Measurements from ENCODE around the gene EIF4G1. TPM values are rescaled to one million over a fixed set of nuclear protein-coding genes. Genes with fewer than 3 reads are reported as not detected.

Gene EIF4G1
- total RNA-seq, 1 donor from 2014 or later, result 529 TPM

DNA sequence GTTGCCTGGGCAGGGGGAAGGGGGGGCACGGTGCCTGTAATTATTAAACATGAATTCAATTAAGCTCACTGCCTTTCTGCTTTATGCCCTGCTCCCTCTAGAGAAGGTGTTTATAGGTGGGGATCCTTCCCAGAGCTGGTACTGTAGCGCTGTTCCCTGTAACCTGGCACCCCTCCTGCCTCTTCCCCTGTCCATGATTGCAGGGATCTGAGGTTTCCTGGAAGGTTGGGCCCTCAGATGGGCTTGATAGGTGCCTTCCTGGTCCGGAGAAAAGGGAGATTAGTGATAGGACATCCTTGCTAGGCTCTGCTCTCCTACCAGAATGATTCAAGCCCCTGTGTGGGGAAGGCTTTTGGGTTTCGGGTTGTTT, 20.9 kb downstream of the EIF4G1 start:
- peaks cover 5% of the 10 kb centered on the region for H3K27me3 Mint-ChIP-seq (ENCODE audit: low read depth)
- TF ChIP-seq, protein P1, sequence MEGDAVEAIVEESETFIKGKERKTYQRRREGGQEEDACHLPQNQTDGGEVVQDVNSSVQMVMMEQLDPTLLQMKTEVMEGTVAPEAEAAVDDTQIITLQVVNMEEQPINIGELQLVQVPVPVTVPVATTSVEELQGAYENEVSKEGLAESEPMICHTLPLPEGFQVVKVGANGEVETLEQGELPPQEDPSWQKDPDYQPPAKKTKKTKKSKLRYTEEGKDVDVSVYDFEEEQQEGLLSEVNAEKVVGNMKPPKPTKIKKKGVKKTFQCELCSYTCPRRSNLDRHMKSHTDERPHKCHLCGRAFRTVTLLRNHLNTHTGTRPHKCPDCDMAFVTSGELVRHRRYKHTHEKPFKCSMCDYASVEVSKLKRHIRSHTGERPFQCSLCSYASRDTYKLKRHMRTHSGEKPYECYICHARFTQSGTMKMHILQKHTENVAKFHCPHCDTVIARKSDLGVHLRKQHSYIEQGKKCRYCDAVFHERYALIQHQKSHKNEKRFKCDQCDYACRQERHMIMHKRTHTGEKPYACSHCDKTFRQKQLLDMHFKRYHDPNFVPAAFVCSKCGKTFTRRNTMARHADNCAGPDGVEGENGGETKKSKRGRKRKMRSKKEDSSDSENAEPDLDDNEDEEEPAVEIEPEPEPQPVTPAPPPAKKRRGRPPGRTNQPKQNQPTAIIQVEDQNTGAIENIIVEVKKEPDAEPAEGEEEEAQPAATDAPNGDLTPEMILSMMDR (conservative IDR thresholded peaks at IDR 0.05), result no peak
- H3K27ac Mint-ChIP-seq (ENCODE audit: unreplicated experiment), result peak overlapping the region; percentile 94
- H3K36me3 Mint-ChIP-seq (ENCODE audit: low read depth), result peaks cover 9% of the 10 kb centered on the region
- H3K9me3 Mint-ChIP-seq, result no peaks in the 10 kb centered on the region
- no peak for DNase-seq (ENCODE audit: low read depth, low spot score)
- H3K4me1 Mint-ChIP-seq, result peaks cover 32% of the 10 kb centered on the region
- H3K4me3 Mint-ChIP-seq, result peak overlapping the region; percentile 87

DNA sequence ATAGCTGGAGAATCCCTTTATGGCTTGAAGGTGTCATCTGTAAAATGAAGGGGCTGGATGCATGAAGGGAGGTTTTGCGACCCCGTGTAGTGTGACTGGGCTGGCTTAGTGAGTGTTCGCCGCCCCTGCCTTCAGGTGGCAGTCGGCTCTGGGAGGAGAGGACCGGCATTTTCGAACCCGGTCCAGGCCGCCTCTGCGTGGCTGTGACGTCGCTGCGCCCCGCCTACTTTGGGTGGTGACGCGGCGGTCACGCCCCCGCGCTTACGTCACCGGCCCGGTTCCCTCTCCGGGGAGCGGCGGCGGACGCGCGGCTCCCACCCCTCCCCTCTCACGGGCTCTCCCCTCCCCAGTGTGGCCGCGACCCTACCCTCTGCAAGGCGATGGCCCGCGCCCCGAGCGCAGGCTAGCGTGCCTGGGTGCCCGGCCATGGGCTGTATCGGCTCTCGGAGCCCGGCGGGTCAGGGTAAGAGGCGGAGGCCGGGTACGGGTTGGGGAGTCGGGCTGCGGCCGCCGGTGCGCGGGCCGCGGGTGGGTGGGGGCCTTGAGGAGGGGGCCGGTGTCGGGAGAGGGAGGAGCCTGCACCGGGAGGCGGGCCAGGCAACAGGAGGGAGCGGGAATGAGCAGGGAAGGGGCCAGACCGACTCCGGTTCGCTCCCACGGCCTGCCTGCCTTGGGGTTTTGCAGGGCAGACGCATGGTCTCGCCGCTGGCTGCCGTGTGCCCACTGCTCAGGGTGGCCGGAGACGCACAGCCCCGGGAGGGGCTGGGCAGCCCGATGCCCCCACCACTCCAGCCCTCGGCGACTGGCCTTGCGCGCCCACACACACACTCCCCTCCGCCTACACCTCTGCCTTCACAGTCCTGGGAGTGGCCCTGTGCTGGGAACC, 21.5 kb downstream of the EIF4G1 start:
- H3K27me3 Mint-ChIP-seq (ENCODE audit: low read depth), result peaks cover 5% of the 10 kb centered on the region
- peaks cover 36% of the 10 kb centered on the region for H3K4me1 Mint-ChIP-seq
- H3K4me3 Mint-ChIP-seq, result peak overlapping the region; percentile 92
- peak overlapping the region; percentile 94 for H3K27ac Mint-ChIP-seq (ENCODE audit: unreplicated experiment)
- TF ChIP-seq, protein P1 (conservative IDR thresholded peaks at IDR 0.05), result no peak
- peaks cover 10% of the 10 kb centered on the region for H3K36me3 Mint-ChIP-seq (ENCODE audit: low read depth)
- no peaks in the 10 kb centered on the region for H3K9me3 Mint-ChIP-seq
- peak; percentile 82 for DNase-seq (ENCODE audit: low read depth, low spot score)

DNA sequence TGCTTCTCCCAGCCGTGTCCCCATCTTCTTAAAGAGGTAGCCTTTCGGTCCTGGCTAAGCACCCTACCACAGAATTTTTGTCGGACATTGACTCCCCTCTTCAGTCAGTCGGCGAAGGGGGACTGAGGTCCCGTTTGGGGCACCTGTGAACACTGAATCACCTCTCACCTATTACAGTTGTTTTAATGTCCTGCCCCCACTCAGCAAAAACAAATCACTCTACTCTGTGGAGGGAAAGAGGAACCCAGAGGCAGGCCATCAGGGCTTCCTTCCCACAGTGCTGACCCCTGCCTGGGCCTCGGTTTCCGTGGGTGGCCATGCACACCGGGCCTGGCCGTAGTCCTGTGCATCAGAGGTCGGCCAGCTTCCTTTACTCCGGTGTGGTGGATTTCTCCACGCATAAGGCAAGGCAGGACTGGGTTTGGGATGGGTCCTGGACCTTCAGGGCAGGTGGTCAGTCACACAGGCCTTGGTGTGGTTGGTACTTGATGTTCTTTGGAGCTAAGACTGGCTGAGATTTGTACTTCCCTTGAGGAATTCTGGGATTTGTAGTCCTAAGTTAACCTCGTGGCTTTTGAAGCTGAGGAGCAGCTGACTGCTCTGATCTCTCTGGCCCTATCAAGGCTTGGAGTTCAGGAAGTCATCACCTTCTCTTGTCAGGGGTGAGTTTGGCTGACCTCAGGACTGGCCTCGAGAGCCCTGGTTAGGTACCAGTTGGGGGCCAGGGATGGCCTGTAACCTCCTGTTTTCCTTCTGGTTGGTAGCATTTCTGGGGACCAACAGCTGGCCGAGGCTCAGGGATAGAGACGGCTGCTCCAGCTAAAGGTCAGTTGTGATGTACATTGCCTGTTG, 22.4 kb downstream of the EIF4G1 start:
- TF ChIP-seq, protein P1 (conservative IDR thresholded peaks at IDR 0.05), result no peak
- DNase-seq (ENCODE audit: low read depth, low spot score), result no peak
- H3K4me3 Mint-ChIP-seq, result peak overlapping the region; percentile 92
- peaks cover 7% of the 10 kb centered on the region for H3K36me3 Mint-ChIP-seq (ENCODE audit: low read depth)
- H3K4me1 Mint-ChIP-seq, result peaks cover 42% of the 10 kb centered on the region
- no peaks in the 10 kb centered on the region for H3K9me3 Mint-ChIP-seq
- H3K27me3 Mint-ChIP-seq (ENCODE audit: low read depth), result peaks cover 5% of the 10 kb centered on the region
- peak overlapping the region; percentile 81 for H3K27ac Mint-ChIP-seq (ENCODE audit: unreplicated experiment)

DNA sequence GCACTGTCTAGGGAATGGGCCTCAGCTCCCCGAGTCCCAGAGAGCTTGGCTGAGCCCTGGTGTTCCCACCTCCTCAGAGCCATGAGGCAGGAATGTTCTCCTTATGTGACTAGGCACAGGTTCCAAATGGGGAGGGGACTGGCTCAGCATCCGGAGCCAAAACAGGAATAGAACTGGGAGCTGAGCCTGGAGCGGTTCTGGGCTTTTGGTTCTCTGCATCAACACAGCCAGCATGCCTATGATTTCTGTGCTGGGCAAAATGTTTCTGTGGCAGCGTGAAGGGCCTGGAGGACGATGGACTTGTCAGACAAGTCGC, 23.0 kb downstream of the EIF4G1 start, which contains the start of gene FAM131A:
TSS of gene FAM131A (plus strand) at position 202 of the 316 bp plus-strand sequence. CDS start at position 233, 31 bp downstream.
- peak within 1 kb of the TSS; percentile 92 for H3K4me3 Mint-ChIP-seq
- peaks cover 4% of the 10 kb centered on the region for H3K36me3 Mint-ChIP-seq (ENCODE audit: low read depth)
- H3K27me3 Mint-ChIP-seq (ENCODE audit: low read depth), result peaks cover 5% of the 10 kb centered on the region
- peaks cover 42% of the 10 kb centered on the region for H3K4me1 Mint-ChIP-seq
- TF ChIP-seq, protein P1 (conservative IDR thresholded peaks at IDR 0.05), result no peak
- DNase-seq (ENCODE audit: low read depth, low spot score), result no peak
- no peaks in the 10 kb centered on the region for H3K9me3 Mint-ChIP-seq
- peak within 1 kb of the TSS; percentile 81 for H3K27ac Mint-ChIP-seq (ENCODE audit: unreplicated experiment)

DNA sequence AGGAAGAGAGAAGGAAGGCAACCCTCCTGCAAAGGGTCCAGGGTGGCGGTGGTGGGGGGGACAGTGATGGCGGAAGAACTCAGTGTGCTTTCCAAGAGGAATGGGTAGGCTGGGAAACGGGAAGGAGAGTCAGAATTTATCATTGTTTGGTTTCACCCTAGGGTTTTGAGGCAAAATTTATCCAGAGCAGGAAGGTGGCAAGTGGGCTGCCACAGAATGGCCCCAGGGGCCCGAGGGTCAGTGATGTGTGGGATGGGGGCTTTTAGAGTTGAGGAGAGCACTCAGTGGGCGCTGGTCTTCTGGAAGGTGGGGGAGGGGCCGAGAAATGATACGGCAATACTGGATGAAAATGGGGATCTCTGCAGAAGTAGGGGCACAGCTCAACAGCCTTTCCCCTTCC, 23.6 kb downstream of the EIF4G1 start:
- no peak for DNase-seq (ENCODE audit: low read depth, low spot score)
- TF ChIP-seq, protein P1 (conservative IDR thresholded peaks at IDR 0.05), result no peak
- Mint-ChIP-seq H3K4me1 (peaks cover 42% of the 10 kb centered on the region), H3K27me3 (ENCODE audit: low read depth) (peaks cover 5% of the 10 kb centered on the region), H3K27ac (ENCODE audit: unreplicated experiment) (peak overlapping the region; percentile 79), H3K4me3 (peak overlapping the region; percentile 92), H3K36me3 (ENCODE audit: low read depth) (peaks cover 5% of the 10 kb centered on the region), H3K9me3 (no peaks in the 10 kb centered on the region)

Measured in neural crest cell (in vitro differentiated cells).